NCI-H146 treated with DMSO at 0.1 percent for 48 hours (cell line): ENCODE data around the gene ARL4C.
A peak's percentile ranks its signal among the peaks of the same experiment; 100 is the strongest.

Source experiments
- DNase-seq: peaks from one replicate; lab custom pipeline; 2025; ENCODE audit not compliant: unreplicated experiment; lab: John Stamatoyannopoulos, UW

ARL4C gene, protein sequence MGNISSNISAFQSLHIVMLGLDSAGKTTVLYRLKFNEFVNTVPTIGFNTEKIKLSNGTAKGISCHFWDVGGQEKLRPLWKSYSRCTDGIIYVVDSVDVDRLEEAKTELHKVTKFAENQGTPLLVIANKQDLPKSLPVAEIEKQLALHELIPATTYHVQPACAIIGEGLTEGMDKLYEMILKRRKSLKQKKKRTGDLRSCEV

DNA sequence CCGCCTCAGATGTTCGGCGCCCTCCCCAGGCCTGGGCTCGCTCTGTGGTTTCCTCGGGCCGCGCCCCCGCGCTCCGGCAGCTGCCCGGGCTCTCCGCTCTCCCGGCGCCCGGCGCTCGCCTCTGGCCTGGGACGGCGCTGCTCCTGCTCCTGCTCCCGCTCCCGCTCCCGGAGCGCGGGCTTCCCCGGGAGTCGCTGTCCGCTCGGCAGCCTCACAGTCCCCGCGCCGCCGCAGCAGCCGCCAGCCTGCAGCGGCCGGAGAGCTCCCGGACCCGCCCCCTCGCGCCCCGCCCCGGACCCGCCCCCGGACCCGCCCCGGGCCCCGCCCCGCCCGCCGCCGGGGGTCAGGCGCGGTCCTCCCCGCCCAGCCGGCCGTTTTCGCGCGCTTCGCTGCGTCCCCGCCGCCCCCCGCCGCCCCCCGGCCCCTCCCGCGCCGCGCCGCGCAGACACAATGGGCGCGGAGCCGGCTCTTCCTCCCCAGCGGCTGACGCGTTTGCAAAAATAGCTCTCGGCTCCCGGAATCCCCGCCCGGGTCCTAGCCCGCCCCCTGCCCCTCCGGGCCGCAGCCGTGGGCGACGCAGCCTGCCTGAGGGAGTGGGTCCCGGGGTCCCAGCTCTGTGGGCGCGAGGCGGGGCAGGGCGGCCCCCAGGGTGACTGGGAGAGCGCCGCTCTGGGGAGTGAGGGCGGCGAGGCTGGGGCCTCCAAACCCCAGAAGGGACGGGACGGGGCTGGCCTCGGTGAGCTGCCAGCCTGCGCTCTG lies at the start of gene ARL4C:
Gene ARL4C, minus strand, starts transcription at position 247 of the 759 bp plus-strand sequence. CDS start 495 bp downstream, outside the sequence.
- DNase-seq: peak; percentile 31

DNA sequence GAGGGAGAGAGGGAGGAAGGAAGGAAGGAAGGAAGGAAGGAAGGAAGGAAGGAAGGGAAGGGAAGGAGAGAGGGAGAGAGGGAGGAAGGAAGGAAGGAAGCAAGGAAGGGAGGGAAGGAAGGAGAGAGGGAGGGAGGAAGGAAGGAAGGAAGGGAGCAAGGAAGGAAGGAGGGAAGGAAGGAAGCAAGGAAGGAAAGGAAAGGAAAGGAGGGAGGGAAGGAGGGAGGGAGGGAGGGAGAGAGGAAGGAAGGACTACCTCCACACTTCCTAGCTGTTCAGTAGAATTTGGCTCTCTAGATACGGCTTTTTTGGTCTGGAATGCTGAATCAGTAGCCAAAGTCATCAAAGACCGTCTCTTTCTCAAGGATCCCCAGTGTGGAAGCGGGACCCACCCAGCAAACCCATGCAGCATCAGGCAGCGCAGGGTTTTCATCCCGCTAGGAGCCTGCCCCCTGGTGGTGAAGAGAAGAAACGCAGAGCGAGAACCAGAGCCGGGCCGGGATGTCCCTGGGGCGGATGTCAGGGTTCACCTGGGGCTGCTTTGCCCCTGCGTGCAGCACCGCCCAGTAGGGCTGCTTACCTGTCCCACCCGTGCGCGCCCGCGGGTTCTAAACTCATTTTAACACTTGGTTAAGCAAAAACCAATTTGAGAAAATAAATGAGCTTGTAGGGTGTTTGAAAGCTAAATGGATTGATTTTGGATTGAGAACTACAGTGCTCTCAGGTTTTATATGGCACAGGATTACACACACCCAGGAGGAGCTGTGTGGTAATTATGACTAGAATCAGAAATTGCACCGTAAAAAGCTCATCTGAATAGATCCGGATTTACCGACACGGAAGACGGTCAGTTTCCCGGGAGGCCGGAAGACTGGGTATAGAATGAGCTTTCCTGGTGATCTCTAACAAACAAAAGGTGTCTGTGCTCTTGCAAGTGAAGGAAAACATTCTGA lies 48.1 kb upstream of the ARL4C start:
- DNase-seq: no peak

DNA sequence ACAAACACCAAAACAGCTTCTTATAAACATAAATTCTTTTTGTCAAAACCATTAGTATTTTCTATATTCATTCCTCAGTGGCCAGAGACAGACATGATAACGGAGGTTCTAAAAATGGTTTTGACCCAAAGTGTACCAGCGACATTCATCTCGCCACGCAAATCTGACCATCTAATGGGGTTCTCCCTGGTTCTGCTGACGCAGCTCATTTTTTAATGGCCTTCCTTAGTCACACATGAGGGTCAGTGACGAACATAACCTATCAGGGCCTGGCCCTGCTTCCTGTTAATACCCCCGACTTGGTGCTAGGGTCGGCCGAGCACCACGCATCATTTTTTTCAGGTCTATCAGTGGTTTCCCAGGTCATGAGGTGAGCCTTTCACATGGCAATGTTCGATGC lies 45.9 kb upstream of the ARL4C start:
- DNase-seq: no peak

DNA sequence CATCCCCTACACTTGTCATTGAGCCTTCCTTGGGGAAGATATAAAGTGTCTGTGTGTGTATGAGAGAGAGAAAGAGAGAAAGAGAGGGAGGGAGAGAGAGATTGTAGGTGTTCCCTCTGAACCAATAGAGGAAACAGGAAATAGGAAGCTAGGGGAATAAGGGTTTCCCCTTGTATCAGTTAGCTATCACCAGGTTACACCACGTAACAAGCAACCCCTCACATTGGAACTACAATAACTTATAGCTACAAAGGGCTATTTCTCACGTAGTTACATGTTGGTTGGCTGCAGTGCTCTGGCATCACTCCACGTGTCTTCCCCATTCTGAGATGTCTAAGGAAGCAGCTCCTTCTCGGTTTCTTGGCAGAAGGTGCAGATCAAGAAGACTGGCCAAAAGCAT lies 41.0 kb upstream of the ARL4C start:
- DNase-seq: no peak

DNA sequence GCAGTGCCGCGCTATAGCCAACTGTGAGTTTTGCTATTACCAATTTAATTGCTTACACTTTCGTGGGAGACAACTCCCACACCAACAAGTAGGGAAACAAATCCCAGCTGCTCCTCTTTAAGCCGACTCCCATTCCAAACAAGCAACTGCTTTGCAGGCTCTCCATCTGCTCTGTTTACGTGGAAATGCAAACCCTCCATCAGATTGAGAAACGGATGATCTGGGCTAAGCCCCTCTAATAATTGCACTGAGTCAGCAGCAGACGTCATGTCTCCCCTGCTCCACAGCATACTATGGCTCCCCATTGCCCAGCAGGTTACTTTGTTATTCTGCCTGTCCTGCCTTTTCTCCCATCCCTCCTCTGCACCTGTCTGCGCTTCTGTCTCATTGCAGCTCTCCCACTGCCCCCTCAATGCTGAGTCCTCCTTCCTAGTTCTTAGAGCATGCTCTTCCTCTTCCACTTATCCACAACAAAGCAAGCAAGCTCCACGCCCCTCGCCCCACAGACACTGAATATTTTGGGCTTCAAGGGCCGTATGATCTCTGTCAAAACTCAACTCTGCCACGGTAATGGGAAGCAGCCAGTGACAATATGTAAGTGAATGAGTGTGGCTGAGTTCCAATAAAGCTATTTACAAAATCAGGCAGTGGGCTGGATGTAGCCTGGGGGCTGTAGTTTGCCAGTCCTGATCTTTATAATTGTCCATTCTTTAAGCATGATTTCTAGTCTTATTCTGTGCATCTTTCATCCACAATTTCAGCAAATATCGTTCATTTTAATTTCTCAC lies 39.5 kb upstream of the ARL4C start:
- DNase-seq: peak; percentile 5

DNA sequence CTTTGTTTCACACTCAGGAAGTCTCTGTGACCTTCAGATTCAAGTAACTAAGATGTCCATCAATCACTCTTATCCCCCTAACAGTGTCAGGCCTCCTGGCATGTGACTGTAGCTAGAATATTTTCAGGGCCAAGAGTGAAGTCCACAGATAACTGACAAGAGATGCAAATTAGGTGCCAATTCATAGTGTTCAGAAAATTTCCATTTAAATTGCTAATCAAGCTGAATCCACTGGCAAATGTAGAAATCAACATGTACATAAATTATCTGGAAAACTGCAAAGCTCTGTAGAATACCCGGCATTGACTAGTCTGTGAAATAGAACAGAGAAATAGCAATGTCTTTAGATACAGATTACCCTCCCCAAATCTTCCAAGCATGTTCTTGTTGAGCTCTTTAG lies 38.6 kb upstream of the ARL4C start:
- DNase-seq: no peak

DNA sequence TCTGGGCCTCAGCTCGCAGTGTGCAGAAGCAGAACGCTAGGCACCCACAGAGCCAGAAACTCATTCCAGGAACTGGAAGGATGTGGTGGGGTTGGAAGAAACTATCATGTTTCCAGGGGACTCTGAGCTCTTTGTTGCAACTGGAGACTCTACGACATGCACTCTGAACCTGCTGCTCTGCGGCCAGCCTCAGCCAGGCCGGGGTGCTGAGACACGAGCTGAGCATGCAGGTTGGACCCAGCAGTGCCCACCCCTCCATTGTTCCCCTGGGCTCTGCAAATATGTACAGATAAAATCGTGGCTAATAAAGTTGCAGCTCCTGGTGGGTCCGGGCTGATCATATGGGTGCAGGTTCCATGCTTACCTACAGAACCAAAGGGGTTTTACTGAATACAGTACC lies 37.6 kb upstream of the ARL4C start:
- peak; percentile 32 for DNase-seq

DNA sequence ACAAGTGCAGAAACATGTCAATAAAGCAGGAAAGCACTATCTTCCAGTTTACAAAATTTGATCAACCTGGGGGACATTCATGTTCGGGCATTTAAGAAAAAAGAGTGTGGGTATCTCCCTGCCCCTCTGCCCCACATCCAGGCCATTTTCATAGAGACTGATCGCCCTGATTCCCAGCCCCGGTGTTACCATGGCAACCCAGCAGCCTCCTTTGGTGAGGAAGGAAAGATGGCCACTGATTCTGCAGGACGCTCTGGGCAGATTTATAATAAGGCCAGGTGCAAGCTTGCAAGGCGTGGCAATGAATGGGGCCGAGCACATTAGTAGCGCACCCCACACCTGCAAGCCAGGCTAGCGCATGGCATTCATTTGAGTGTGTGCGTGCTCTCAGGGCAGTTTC lies 36.7 kb upstream of the ARL4C start:
- peak; percentile 78 for DNase-seq

DNA sequence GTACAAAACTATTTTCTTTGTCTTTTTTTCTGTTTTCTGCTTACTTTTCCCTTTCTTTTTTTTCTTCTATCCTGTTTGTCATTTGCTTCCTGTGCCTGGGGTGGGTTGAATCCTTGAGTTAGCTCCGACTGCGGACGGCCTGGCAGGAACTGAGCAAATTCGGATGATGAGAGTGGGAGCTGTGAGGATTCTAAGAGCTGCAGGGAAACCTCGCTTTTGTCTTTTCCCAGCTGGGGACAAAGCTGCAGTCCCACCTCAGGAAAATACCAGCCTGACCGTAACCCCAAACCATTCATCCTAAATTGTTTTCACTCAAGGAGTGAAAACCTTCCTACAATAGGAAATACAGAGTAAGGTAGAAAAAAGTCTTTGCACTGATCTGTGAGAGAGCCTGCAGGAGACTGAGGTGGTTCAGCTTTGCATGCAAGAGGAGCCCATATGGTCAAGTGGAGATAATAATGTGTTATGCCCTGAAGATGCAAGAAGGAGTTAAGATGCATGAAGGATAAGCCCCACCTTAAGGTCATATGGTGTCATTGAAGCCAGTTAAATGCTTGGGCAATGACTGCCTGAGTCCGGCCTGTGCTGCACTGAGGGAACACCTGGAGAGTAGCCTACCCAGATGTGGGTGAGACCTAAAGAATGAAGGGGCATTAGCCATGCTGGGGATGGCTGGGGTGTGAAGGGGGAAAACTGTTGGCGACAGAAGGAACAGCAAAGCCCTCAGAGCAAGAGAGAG lies 31.7 kb upstream of the ARL4C start:
- no peak for DNase-seq

DNA sequence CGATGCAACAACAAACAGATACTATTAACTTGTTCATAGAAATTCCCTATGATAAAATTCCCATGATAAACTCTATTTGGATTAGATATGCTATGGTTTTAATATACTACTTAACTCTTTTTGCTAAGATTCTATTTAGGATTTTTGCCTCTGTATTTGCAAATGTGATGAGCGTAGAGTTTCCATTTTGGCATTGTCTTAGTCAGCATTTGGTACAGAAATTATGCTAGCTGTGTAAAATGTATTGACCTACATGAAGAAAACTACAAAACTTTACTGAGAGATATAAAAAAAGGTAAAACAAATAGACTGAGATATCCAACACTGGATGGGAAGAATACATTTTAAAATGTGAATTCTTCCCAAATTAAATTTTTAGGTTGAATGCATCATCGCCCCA lies 29.8 kb upstream of the ARL4C start:
- no peak for DNase-seq

DNA sequence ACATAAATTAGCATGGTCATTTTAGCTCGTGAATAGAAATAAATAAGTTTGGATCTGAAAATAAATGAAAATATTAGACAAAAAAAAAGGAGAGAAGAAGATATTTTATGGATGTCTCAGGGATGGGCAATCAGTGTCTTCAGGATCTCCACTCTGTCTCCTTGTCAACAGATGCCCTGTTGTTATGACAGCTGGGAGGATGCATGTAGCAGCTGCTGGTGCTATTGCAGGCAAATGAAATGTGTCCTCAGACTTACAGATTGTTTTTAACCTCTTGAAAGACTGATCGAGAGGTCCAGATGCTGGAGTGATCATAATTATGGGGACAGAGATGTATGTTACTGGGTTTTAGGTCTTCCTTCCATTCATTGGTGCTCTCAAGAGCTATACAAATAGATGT lies 24.7 kb upstream of the ARL4C start:
- DNase-seq: no peak

DNA sequence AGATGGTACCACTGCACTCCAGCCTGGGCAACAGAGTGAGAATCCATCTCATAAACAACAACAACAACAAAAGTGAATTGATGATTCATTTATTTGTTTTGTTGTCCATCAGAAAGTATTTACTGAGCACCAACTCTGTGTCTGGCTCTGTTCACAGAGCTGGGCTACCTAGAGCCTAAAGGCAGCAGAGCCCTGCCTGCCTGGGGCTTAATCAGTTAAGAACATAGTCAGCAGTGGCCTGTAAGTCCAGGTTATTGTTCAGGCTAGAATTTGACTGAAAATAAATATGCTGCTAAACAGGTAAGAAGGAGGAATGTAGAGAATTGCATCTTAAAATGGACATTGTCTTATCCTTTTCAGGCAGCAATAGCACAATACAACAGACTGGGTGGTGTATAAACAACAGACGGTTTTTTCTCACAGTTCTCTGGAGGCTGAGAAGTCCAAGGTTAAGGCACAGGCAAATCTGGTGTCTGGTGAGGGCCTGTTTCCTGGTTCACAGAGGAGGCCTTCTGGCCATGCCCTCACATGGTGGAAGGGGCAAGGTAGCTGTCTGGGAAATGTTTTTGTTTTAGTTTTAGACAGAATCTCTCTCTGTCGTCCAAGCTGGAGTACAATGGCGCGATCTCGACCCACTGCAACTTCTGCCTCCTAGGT lies 22.2 kb upstream of the ARL4C start:
- no peak for DNase-seq

DNA sequence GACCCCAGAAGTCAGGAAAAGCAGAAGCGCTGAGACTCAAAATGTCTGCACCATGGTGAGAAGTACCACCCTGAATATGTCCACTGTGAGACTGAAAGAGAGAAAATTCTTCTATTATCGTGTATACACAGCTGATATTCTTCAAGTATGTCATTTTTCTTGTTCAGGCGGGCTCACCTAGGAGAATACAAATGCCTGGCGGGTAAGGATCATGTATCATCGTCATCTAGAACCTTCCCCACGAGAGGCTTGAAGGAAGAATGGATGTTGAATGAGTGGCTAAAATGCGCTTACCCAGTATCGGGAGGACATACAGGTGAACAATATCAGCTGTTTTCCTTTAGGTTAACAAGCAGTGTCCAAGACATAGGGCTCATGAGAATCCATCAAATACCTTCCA lies 21.1 kb upstream of the ARL4C start:
- DNase-seq: no peak

DNA sequence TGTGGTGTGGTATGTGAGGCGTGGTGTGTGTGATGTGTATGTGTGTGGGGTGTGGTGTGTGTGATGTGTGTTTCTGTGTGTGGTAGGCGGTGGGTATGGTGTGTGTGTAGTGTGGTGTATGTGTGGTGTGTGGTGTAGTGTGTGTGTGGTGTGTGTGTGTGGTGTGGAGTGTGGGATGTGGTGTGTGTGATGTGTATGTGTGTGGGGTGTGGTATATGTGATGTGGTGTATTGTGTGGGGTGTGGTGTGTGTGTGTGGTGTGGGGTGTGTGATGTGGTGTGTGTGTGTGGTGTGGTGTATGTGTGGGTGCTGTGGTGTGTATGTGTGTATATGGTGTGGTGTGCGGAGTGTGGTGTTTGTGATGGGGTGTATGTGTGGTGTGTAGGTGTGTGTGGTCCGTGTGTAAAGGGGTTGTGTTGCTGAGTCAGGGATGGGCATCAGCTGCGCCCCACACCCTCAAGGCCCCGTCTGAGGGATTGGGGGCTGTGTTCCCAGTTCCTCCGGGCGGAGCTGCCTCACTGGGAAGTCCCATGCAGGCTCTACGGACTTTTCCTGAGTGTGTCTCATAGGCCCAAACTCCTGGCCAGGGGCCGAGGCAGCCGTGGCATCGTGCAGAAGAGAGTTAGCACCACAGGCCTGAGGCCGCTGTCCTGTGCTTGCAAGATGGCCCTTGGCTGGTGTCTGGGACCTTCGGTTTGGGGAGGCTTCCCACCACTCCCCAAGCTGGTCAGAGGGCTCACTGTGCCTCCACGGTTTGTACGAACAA lies 18.2 kb upstream of the ARL4C start:
- no peak for DNase-seq

DNA sequence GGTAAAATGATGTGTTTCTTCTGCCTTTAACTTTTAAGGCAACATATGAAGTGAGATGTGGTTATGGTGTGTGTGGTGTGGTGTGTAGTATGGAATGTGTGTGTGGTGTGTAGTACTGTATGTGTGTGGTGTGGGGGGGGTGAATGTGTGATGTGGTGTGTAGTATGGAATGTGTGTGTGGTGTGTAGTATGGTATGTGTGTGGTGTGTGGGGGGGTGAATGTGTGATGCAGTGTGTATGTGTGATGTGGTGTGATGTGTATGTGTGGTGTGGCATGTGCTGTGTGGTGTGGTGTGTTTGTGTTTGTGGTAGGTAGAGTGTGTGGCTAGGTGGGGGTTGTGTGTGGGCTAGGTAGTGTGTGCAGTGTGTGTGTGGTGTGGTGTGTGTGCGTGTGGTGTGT lies 17.2 kb upstream of the ARL4C start:
- no peak for DNase-seq

DNA sequence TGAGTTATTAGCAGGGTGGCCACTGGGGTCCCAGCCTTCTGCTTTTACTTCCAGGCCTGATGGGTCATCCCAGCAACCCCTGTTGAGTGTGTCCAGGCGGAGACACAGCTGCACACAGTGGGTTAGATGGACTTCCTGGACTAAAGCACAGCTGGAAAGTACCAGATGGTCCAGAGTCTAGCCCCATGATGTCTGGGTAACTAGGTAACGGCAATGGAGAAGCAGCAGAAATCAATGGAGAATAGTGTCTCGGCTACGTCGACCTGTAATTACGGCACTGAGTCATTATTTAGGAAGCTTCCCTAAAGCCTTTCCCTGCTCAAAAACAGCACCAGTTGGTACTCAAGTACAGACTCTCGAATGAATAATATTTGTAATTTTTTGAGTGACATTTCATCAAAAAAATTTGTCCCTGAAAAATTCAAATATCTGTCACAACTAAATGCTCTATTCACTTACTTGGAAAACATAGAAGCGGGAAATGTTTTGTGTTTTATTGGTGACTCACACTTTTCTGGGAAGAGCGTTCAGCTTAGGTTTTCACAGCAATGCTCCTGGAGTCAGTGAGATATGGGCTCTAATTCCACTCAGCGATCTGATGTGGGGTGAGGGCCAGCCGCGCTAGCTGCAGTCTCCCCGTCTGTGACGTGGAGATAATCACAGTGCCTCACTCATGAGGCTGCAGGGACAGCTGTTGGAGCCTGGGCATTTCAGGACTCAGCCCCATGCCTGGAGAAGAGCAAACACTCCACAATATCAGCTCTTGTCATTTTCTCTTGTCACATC lies 16.2 kb upstream of the ARL4C start:
- DNase-seq: peak; percentile 83

DNA sequence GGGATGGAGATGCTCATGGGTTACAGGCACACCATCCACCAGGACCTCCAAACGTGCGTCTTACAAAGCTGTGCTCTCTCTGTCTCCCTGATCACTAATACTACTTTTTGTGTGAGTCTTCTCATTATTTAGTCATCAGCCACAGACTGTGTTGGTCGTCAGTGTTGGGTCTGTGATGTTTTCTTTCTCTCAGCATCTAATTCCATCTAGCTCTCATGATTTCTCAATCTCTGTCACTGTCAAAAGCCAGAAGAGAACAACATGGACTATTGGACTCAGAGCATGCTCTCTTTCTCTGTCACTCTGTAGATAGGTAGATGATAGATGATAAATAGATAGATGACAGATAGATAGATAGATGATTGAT lies 6.0 kb upstream of the ARL4C start:
- no peak for DNase-seq

DNA sequence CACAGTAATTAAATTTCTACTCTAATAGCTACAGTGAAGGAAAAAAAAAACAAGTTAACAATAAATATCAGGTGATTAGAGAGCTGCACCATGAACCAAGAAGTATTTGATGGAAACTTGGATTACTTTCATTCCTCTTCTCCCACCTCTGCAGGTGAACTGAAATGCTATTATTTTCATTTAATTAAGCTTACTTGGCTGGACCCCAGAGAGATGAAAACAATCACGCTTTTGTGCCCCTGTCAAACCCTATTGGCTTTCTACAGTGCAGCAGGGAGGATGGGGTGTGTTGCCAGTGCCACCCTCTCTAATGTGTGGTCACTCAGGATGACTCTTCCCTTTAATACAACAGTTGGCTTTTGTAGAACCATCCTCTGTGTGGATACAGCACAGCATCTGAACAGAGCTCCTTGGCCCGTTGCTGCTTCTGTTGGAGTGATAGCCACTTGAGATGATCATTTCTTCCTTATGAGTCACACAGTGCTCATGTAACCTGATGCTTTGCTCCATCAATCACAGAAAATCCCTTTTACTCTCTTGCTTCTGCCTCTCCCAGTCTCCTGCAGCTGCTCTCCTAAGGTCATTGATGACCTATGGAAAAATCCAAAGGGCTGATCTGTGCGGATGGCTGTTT lies 5.5 kb upstream of the ARL4C start:
- peak; percentile 17 for DNase-seq
